Activated naive CD8-positive, alpha-beta T cell (primary cell): ENCODE measurements around the gene RBMS1.

Experiments
- H3K27ac Mint-ChIP-seq: one replicate; pipeline ENCODE4 v1.8.0; 2021; ENCODE audit warnings: mixed read lengths
- H3K27me3 Mint-ChIP-seq: one replicate; pipeline ENCODE4 v1.8.0; 2021; ENCODE audit warnings: mixed read lengths
- H3K36me3 Mint-ChIP-seq: one replicate; pipeline ENCODE4 v1.8.0; 2021; ENCODE audit warnings: mixed read lengths
- H3K4me1 Mint-ChIP-seq: one replicate; pipeline ENCODE4 v1.8.0; 2021; ENCODE audit warnings: low read depth, mixed read lengths
- H3K4me3 Mint-ChIP-seq: one replicate; pipeline ENCODE4 v1.8.0; 2021; ENCODE audit warnings: mild to moderate bottlenecking, mixed read lengths
- H3K9me3 Mint-ChIP-seq: one replicate; pipeline ENCODE4 v1.8.0; 2021; ENCODE audit warnings: low read depth, mixed read lengths

Gene RBMS1

GRCh38 chr2:160493227-160494028, at the start of gene RBMS1:
TSS of gene RBMS1 (minus strand) at chr2:160493807. CDS start at chr2:160493363, 444 bp downstream.
- Mint-ChIP-seq H3K27me3 (no peaks in the 10 kb centered on the region), H3K4me3 (peak within 1 kb of the TSS; percentile 96), H3K4me1 (peaks cover 55% of the 10 kb centered on the region), H3K27ac (peak within 1 kb of the TSS; percentile 93), H3K9me3 (no peaks in the 10 kb centered on the region), H3K36me3 (no peaks in the 10 kb centered on the region)

- no peak overlapping the region for H3K4me3 Mint-ChIP-seq
- no peaks in the 10 kb centered on the region for H3K27me3 Mint-ChIP-seq
Measured at GRCh38 chr2:160541745-160542144, 48.1 kb upstream of the RBMS1 start.

GRCh38 chr2:160538559-160539355, 45.1 kb upstream of the RBMS1 start:
- Mint-ChIP-seq H3K27ac (no peak overlapping the region), H3K36me3 (no peaks in the 10 kb centered on the region), H3K4me3 (no peak overlapping the region), H3K27me3 (no peaks in the 10 kb centered on the region), H3K4me1 (peaks cover 7% of the 10 kb centered on the region), H3K9me3 (no peaks in the 10 kb centered on the region)

More at GRCh38 chr2:160541745-160542144, 48.1 kb upstream of the RBMS1 start:
- H3K36me3 Mint-ChIP-seq: no peaks in the 10 kb centered on the region
- no peak overlapping the region for H3K27ac Mint-ChIP-seq
- H3K4me1 Mint-ChIP-seq: peaks cover 4% of the 10 kb centered on the region
- H3K9me3 Mint-ChIP-seq: no peaks in the 10 kb centered on the region

- H3K36me3 Mint-ChIP-seq: no peaks in the 10 kb centered on the region
- no peak overlapping the region for H3K27ac Mint-ChIP-seq
- peaks cover 7% of the 10 kb centered on the region for H3K4me1 Mint-ChIP-seq
- H3K4me3 Mint-ChIP-seq: no peak overlapping the region
- no peaks in the 10 kb centered on the region for H3K27me3 Mint-ChIP-seq
- no peaks in the 10 kb centered on the region for H3K9me3 Mint-ChIP-seq
Measured at GRCh38 chr2:160538115-160538514, 44.5 kb upstream of the RBMS1 start.

GRCh38 chr2:160534996-160535395, 41.4 kb upstream of the RBMS1 start:
- no peak overlapping the region for H3K4me3 Mint-ChIP-seq
- no peaks in the 10 kb centered on the region for H3K9me3 Mint-ChIP-seq
- H3K27me3 Mint-ChIP-seq: no peaks in the 10 kb centered on the region
- H3K36me3 Mint-ChIP-seq: no peaks in the 10 kb centered on the region
- no peak overlapping the region for H3K27ac Mint-ChIP-seq
- H3K4me1 Mint-ChIP-seq: peaks cover 7% of the 10 kb centered on the region

- Mint-ChIP-seq H3K36me3 (no peaks in the 10 kb centered on the region), H3K27ac (no peak overlapping the region), H3K4me1 (peaks cover 7% of the 10 kb centered on the region), H3K9me3 (no peaks in the 10 kb centered on the region), H3K27me3 (no peaks in the 10 kb centered on the region), H3K4me3 (no peak overlapping the region)
Measured at GRCh38 chr2:160534249-160534648, 40.6 kb upstream of the RBMS1 start.

GRCh38 chr2:160533482-160533881, 39.9 kb upstream of the RBMS1 start:
- Mint-ChIP-seq H3K4me3 (no peak overlapping the region), H3K27me3 (no peaks in the 10 kb centered on the region), H3K9me3 (no peaks in the 10 kb centered on the region), H3K36me3 (no peaks in the 10 kb centered on the region), H3K4me1 (peaks cover 7% of the 10 kb centered on the region), H3K27ac (no peak overlapping the region)

GRCh38 chr2:160532388-160532787, 38.8 kb upstream of the RBMS1 start:
- H3K27me3 Mint-ChIP-seq: no peaks in the 10 kb centered on the region
- H3K36me3 Mint-ChIP-seq: no peaks in the 10 kb centered on the region
- H3K4me3 Mint-ChIP-seq: no peak overlapping the region
- no peak overlapping the region for H3K27ac Mint-ChIP-seq
- H3K4me1 Mint-ChIP-seq: peaks cover 7% of the 10 kb centered on the region
- no peaks in the 10 kb centered on the region for H3K9me3 Mint-ChIP-seq

- no peaks in the 10 kb centered on the region for H3K36me3 Mint-ChIP-seq
- H3K27me3 Mint-ChIP-seq: no peaks in the 10 kb centered on the region
- no peak overlapping the region for H3K27ac Mint-ChIP-seq
- H3K9me3 Mint-ChIP-seq: no peaks in the 10 kb centered on the region
- H3K4me3 Mint-ChIP-seq: no peak overlapping the region
- no peaks in the 10 kb centered on the region for H3K4me1 Mint-ChIP-seq
Measured at GRCh38 chr2:160522951-160523710, 29.5 kb upstream of the RBMS1 start.

GRCh38 chr2:160517731-160518130, 24.1 kb upstream of the RBMS1 start:
- Mint-ChIP-seq H3K36me3 (no peaks in the 10 kb centered on the region), H3K27ac (no peak overlapping the region), H3K27me3 (no peaks in the 10 kb centered on the region), H3K9me3 (no peaks in the 10 kb centered on the region), H3K4me1 (peaks cover 26% of the 10 kb centered on the region), H3K4me3 (no peak overlapping the region)

- Mint-ChIP-seq H3K4me3 (peak overlapping the region; percentile 1), H3K27me3 (no peaks in the 10 kb centered on the region), H3K9me3 (no peaks in the 10 kb centered on the region), H3K27ac (peak overlapping the region; percentile 23), H3K4me1 (peaks cover 26% of the 10 kb centered on the region), H3K36me3 (no peaks in the 10 kb centered on the region)
Measured at GRCh38 chr2:160516547-160517365, 23.1 kb upstream of the RBMS1 start.

GRCh38 chr2:160515120-160515519, 21.5 kb upstream of the RBMS1 start:
- H3K27me3 Mint-ChIP-seq: no peaks in the 10 kb centered on the region
- no peaks in the 10 kb centered on the region for H3K36me3 Mint-ChIP-seq
- H3K27ac Mint-ChIP-seq: no peak overlapping the region
- no peak overlapping the region for H3K4me3 Mint-ChIP-seq
- peaks cover 26% of the 10 kb centered on the region for H3K4me1 Mint-ChIP-seq
- no peaks in the 10 kb centered on the region for H3K9me3 Mint-ChIP-seq

- H3K4me3 Mint-ChIP-seq: no peak overlapping the region
- no peaks in the 10 kb centered on the region for H3K36me3 Mint-ChIP-seq
- peaks cover 29% of the 10 kb centered on the region for H3K4me1 Mint-ChIP-seq
- no peaks in the 10 kb centered on the region for H3K27me3 Mint-ChIP-seq
- no peaks in the 10 kb centered on the region for H3K9me3 Mint-ChIP-seq
- no peak overlapping the region for H3K27ac Mint-ChIP-seq
Measured at GRCh38 chr2:160513120-160513519, 19.5 kb upstream of the RBMS1 start.

- Mint-ChIP-seq H3K4me3 (no peak overlapping the region), H3K4me1 (peaks cover 28% of the 10 kb centered on the region), H3K9me3 (no peaks in the 10 kb centered on the region), H3K27me3 (no peaks in the 10 kb centered on the region), H3K36me3 (no peaks in the 10 kb centered on the region), H3K27ac (no peak overlapping the region)
Measured at GRCh38 chr2:160512491-160512890, 18.9 kb upstream of the RBMS1 start.
